ENCODE data around the gene RAB6A. TPM values are rescaled to one million over a fixed set of nuclear protein-coding genes. Genes with fewer than 3 reads are reported as not detected.

The RAB6A gene
- total RNA-seq, 1 experiment from 2014 or later, result 121 TPM

- ChIA-PET RAD21 (ENCODE audit: low non-redundant PET in 1 of 2, low total read pairs in 2 of 2, uncharacterized antibody in 2 of 2, unreplicated experiment in 2 of 2) (no interaction called here), CTCF (no interaction called here), POLR2A (no interaction called here)
- Histone ChIP-seq H3K27ac (ENCODE audit: low read depth, low read length) (no peak overlapping the region), H3K9me3 (ENCODE audit: control insufficient read depth in 1 of 2, insufficient read depth in 1 of 2, low read depth in 1 of 2, low read length in 2 of 2) (no peaks in the 10 kb centered on the region), H3K79me2 (ENCODE audit: insufficient read depth, low read length) (no peaks in the 10 kb centered on the region), H3K9me2 (ENCODE audit: insufficient read depth) (no peaks in the 10 kb centered on the region), H3K36me3 (ENCODE audit: control insufficient read depth in 1 of 2, insufficient read depth in 2 of 2, low read length in 2 of 2) (no peaks in the 10 kb centered on the region), H3K4me3 (replicated peaks in 1 of 2; ENCODE audit: low read depth in 1 of 2, low read length in 2 of 2) (no peak overlapping the region), H3K4me2 (ENCODE audit: low read length) (no peak overlapping the region), H4K20me1 (ENCODE audit: insufficient read depth) (no peaks in the 10 kb centered on the region), H3K27me3 (ENCODE audit: insufficient read depth, low read length) (no peaks in the 10 kb centered on the region), H3K4me1 (ENCODE audit: control insufficient read depth in 1 of 2, insufficient read depth in 2 of 2, low read length in 2 of 2) (no peaks in the 10 kb centered on the region), H2AFZ (ENCODE audit: low read depth, low read length, poor library complexity, severe bottlenecking) (no peak overlapping the region), H3K9ac (ENCODE audit: low read length) (no peak overlapping the region)
- DNase-seq (ENCODE audit: low read depth, low spot score) (no peak), ATAC-seq (no peak)
- intact Hi-C loops (cut with micrococcal nuclease), result no loop called here
- TF ChIP-seq SP1 (IDR thresholded peaks at IDR 0.05; ENCODE audit: low read depth), result no peak
- no peak for TF ChIP-seq YY1 (IDR thresholded peaks at IDR 0.05; ENCODE audit: extremely low read depth, insufficient replicate concordance, low read depth, low read length)
- TF ChIP-seq REST (IDR thresholded peaks at IDR 0.05; ENCODE audit: low read depth), result no peak
- BruUV-seq (replicated peaks), result no TSS peak
Measured at GRCh38 chr11:73632996-73633395, 127.9 kb downstream of the RAB6A start.

- no TSS peak for BruUV-seq (replicated peaks)
- Histone ChIP-seq H3K4me1 (ENCODE audit: control insufficient read depth in 1 of 2, insufficient read depth in 2 of 2, low read length in 2 of 2) (peaks cover 0 to 4% of the 10 kb centered on the region in 2 experiments; a peak in 1 of 4 replicates), H3K27me3 (ENCODE audit: insufficient read depth, low read length) (no peaks in the 10 kb centered on the region), H3K9me2 (ENCODE audit: insufficient read depth) (no peaks in the 10 kb centered on the region), H4K20me1 (ENCODE audit: insufficient read depth) (no peaks in the 10 kb centered on the region), H3K4me2 (ENCODE audit: low read length) (no peak overlapping the region), H3K36me3 (ENCODE audit: control insufficient read depth in 1 of 2, insufficient read depth in 2 of 2, low read length in 2 of 2) (no peaks in the 10 kb centered on the region), H3K27ac (ENCODE audit: low read depth, low read length) (no peak overlapping the region), H3K79me2 (ENCODE audit: insufficient read depth, low read length) (no peaks in the 10 kb centered on the region), H3K9me3 (ENCODE audit: control insufficient read depth in 1 of 2, insufficient read depth in 1 of 2, low read depth in 1 of 2, low read length in 2 of 2) (no peaks in the 10 kb centered on the region), H2AFZ (ENCODE audit: low read depth, low read length, poor library complexity, severe bottlenecking) (no peak overlapping the region), H3K4me3 (replicated peaks in 1 of 2; ENCODE audit: low read depth in 1 of 2, low read length in 2 of 2) (no peak overlapping the region), H3K9ac (ENCODE audit: low read length) (no peak overlapping the region)
- POLR2A ChIA-PET, result interaction anchor here (1.2 kb wide), 1 partner anchor 487 kb away, joined by 4 read pairs; no protein-coding TSS in a partner anchor
- intact Hi-C loops (cut with micrococcal nuclease), result no loop called here
- CTCF ChIA-PET, result no interaction called here
- RAD21 ChIA-PET (ENCODE audit: low non-redundant PET in 1 of 2, low total read pairs in 2 of 2, uncharacterized antibody in 2 of 2, unreplicated experiment in 2 of 2), result interaction anchor here in 1 of 2 experiments (1.7 kb wide), 1 partner anchor 31 kb away, joined by 4 read pairs; no protein-coding TSS in a partner anchor
- DNase-seq (ENCODE audit: low read depth, low spot score), result no peak
- ATAC-seq, result no peak
- TF ChIP-seq YY1 (IDR thresholded peaks at IDR 0.05; ENCODE audit: extremely low read depth, insufficient replicate concordance, low read depth, low read length) (no peak), CEBPB (IDR thresholded peaks at IDR 0.05; ENCODE audit: low read depth) (no peak), ATF3 (IDR thresholded peaks at IDR 0.05) (no peak), TCF7L2 (IDR thresholded peaks at IDR 0.05; ENCODE audit: borderline replicate concordance, extremely low read depth, insufficient read depth, insufficient read length) (no peak), ELF1 (IDR thresholded peaks at IDR 0.05; ENCODE audit: borderline replicate concordance, low read depth) (no peak), REST (IDR thresholded peaks at IDR 0.05; ENCODE audit: low read depth) (no peak), POLR2A (IDR thresholded peaks at IDR 0.05; ENCODE audit: borderline replicate concordance, extremely low read depth, insufficient read depth, insufficient read length) (no peak)
Measured at GRCh38 chr11:73629907-73630306, 131.0 kb downstream of the RAB6A start.
